ENCODE results near the gene MAD1L1. TPM values are rescaled to one million over a fixed set of nuclear protein-coding genes. Genes with fewer than 3 reads are reported as not detected.
A peak's percentile ranks its signal among the peaks of the same experiment; 100 is the strongest.

The MAD1L1 gene
- 10 to 100 TPM; 12.8 to 20.7 TPM for total RNA-seq
- 10 to 100 TPM; 12.9 to 20.1 TPM for polyA plus RNA-seq

GRCh38 chr7:2232766-2233520 lies at the start of gene MAD1L1:
Gene MAD1L1 (minus strand): TSS chr7:2232945. CDS start chr7:2230133, 2,812 bp downstream.
- peak within 1 kb of the TSS in 1 of 2 donors; percentile 70 for H3K27ac ChIP-seq (ENCODE audit: low read depth in 1 of 2, low read length in 2 of 2)
- WGBS, result under 1% methylated on average over 63 of the region's 63 CpGs

GRCh38 chr7:2282185-2282751 lies 49.5 kb upstream of the MAD1L1 start:
- 90% methylated on average over 14 of the region's 14 CpGs for WGBS
- no peak overlapping the region for H3K27ac ChIP-seq (ENCODE audit: low read depth in 1 of 2, low read length in 2 of 2)
- TF ChIP-seq TAF1 (conservative IDR thresholded peaks at IDR 0.05) (no peak), EGR1 (IDR thresholded peaks at IDR 0.05; ENCODE audit: low read depth in 2 of 2) (no peak), YY1 (IDR thresholded peaks at IDR 0.05) (no peak), MAX (IDR thresholded peaks at IDR 0.05) (no peak), JUND (IDR thresholded peaks at IDR 0.05) (no peak), ATF3 (IDR thresholded peaks at IDR 0.05) (no peak), NR2F2 (IDR thresholded peaks at IDR 0.05) (no peak), RXRA (IDR thresholded peaks at IDR 0.05) (no peak), FOXA1 (IDR thresholded peaks at IDR 0.05) (no peak), RAD21 (IDR thresholded peaks at IDR 0.05) (no peak), HNF4A (conservative IDR thresholded peaks at IDR 0.05) (no peak), SP1 (IDR thresholded peaks at IDR 0.05) (no peak), FOXA2 (IDR thresholded peaks at IDR 0.05) (no peak), HNF4G (IDR thresholded peaks at IDR 0.05) (no peak), ZBTB33 (IDR thresholded peaks at IDR 0.05) (no peak)
- TF ChIP-seq, protein P1, sequence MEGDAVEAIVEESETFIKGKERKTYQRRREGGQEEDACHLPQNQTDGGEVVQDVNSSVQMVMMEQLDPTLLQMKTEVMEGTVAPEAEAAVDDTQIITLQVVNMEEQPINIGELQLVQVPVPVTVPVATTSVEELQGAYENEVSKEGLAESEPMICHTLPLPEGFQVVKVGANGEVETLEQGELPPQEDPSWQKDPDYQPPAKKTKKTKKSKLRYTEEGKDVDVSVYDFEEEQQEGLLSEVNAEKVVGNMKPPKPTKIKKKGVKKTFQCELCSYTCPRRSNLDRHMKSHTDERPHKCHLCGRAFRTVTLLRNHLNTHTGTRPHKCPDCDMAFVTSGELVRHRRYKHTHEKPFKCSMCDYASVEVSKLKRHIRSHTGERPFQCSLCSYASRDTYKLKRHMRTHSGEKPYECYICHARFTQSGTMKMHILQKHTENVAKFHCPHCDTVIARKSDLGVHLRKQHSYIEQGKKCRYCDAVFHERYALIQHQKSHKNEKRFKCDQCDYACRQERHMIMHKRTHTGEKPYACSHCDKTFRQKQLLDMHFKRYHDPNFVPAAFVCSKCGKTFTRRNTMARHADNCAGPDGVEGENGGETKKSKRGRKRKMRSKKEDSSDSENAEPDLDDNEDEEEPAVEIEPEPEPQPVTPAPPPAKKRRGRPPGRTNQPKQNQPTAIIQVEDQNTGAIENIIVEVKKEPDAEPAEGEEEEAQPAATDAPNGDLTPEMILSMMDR (IDR thresholded peaks at IDR 0.05; ENCODE audit: low read depth, low read length, missing input control), result no peak

More at GRCh38 chr7:2232766-2233520, at the start of gene MAD1L1:
- Histone ChIP-seq H3K36me3 (ENCODE audit: control insufficient read depth in 4 of 4, insufficient read depth in 3 of 4, low read depth in 1 of 4, low read length in 3 of 4) (peaks cover 2 to 34% (median 17%) of the 10 kb centered on the region in 4 donors), H3K4me3 (ENCODE audit: low read depth in 1 of 3, low read length in 3 of 3) (peak within 1 kb of the TSS; percentile 82 to 98 (median 86)), H3K9ac (ENCODE audit: low read depth in 1 of 2, low read length in 2 of 2) (peak within 1 kb of the TSS; percentile 33 to 34), H3K27me3 (ENCODE audit: control insufficient read depth in 4 of 4, insufficient read depth in 4 of 4, low read length in 3 of 4) (no peaks in the 10 kb centered on the region), H3K9me3 (ENCODE audit: control insufficient read depth in 4 of 4, low read length in 3 of 4) (no peaks in the 10 kb centered on the region), H3K4me1 (ENCODE audit: control insufficient read depth in 4 of 4, insufficient read depth in 4 of 4, low read length in 3 of 4) (peaks cover 0 to 17% (median 16%) of the 10 kb centered on the region in 4 donors)
- TF ChIP-seq ZBTB33 (IDR thresholded peaks at IDR 0.05), result peak; percentile 99
- peak in 1 of 2 donors; percentile 8 for TF ChIP-seq RAD21 (IDR thresholded peaks at IDR 0.05)
- no peak for TF ChIP-seq ATF3 (IDR thresholded peaks at IDR 0.05)
- TF ChIP-seq GABPA (IDR thresholded peaks at IDR 0.05 in 1 of 2, conservative IDR thresholded peaks at IDR 0.05 in 1 of 2), result peak in 1 of 2 donors; percentile 74
- DNase-seq (ENCODE audit: low spot score), result peak; percentile 89

More at GRCh38 chr7:2282185-2282751, 49.5 kb upstream of the MAD1L1 start:
- Histone ChIP-seq H3K36me3 (ENCODE audit: control insufficient read depth in 4 of 4, insufficient read depth in 3 of 4, low read depth in 1 of 4, low read length in 3 of 4) (no peaks in the 10 kb centered on the region), H3K9me3 (ENCODE audit: control insufficient read depth in 4 of 4, low read length in 3 of 4) (no peaks in the 10 kb centered on the region), H3K9ac (ENCODE audit: low read depth in 1 of 2, low read length in 2 of 2) (no peak overlapping the region), H3K27me3 (ENCODE audit: control insufficient read depth in 4 of 4, insufficient read depth in 4 of 4, low read length in 3 of 4) (no peaks in the 10 kb centered on the region), H3K4me3 (ENCODE audit: low read depth in 1 of 3, low read length in 3 of 3) (no peak overlapping the region), H3K4me1 (ENCODE audit: control insufficient read depth in 4 of 4, insufficient read depth in 4 of 4, low read length in 3 of 4) (peaks cover 0 to 5% (median 0%) of the 10 kb centered on the region in 4 donors)
- DNase-seq (ENCODE audit: low spot score), result no peak
